DND-41 (cell line): ENCODE measurements around the gene GDPD4.

Source experiments
- ATAC-seq: fragments of 200-7000 bp; cut with Tn5 transposase; 3 replicates; pipeline ENCODE4 v1.9.1; 2021; ENCODE audit warnings: low read depth; ENCODE audit not compliant: insufficient read depth
- DNase-seq: peaks from one replicate; pipeline ENCODE4 v3.0.0-alpha.2; 2020
- H2AFZ ChIP-seq: 2 replicates; pipeline ENCODE4 v1.6.0; 2012; ENCODE audit warnings: low read depth, low read length
- H3K27ac ChIP-seq: 2 replicates; pipeline ENCODE4 v1.5.1; 2012; ENCODE audit warnings: low read length, inconsistent platforms
- H3K27me3 ChIP-seq: fragments of 200-600 bp; sonication (generic); 2 replicates; pipeline ENCODE4 v1.6.0; 2012; ENCODE audit warnings: low read length, mild to moderate bottlenecking, inconsistent platforms; ENCODE audit not compliant: insufficient read depth, poor library complexity
- H3K36me3 ChIP-seq: 2 replicates; pipeline ENCODE4 v1.5.1; 2012; ENCODE audit warnings: low read length, inconsistent platforms; ENCODE audit not compliant: insufficient read depth
- H3K4me1 ChIP-seq: 2 replicates; pipeline ENCODE4 v1.5.1; 2012; ENCODE audit warnings: mild to moderate bottlenecking, low read length; ENCODE audit not compliant: insufficient read depth
- H3K4me2 ChIP-seq: 2 replicates; pipeline ENCODE4 v1.6.0; 2012; ENCODE audit warnings: mild to moderate bottlenecking, moderate library complexity, low read length, inconsistent platforms; ENCODE audit not compliant: insufficient read depth
- H3K4me3 ChIP-seq, 2 experiments: fragments of 200-600 bp in 1 of 2; shearing (Covaris generic) in 1 of 2; 2 replicates each; pipeline ENCODE4 v1.5.1; 2012 to 2016; ENCODE audit warnings: inconsistent platforms in 2 of 2, low read length in 2 of 2, mild to moderate bottlenecking in 2 of 2, low read depth in 1 of 2, moderate library complexity in 1 of 2
- H3K79me2 ChIP-seq: 2 replicates; pipeline ENCODE4 v1.6.0; 2012; ENCODE audit warnings: low read length, inconsistent platforms; ENCODE audit not compliant: insufficient read depth
- H3K9ac ChIP-seq: 2 replicates; pipeline ENCODE4 v1.6.0; 2012; ENCODE audit warnings: low read depth, mild to moderate bottlenecking, inconsistent platforms, low read length, moderate library complexity
- H3K9me3 ChIP-seq: 2 replicates; pipeline ENCODE4 v1.5.1; 2012; ENCODE audit warnings: low read length, moderate library complexity, mild to moderate bottlenecking, inconsistent platforms; ENCODE audit not compliant: insufficient read depth, severe bottlenecking
- H4K20me1 ChIP-seq: 2 replicates; pipeline ENCODE4 v1.6.0; 2012; ENCODE audit warnings: low read length; ENCODE audit not compliant: insufficient read depth
- EZH2 ChIP-seq: IDR thresholded peaks from 3 replicates; pipeline ENCODE4 v1.6.1; 2012; ENCODE audit warnings: borderline replicate concordance, low read depth, mild to moderate bottlenecking, moderate library complexity, low read length, inconsistent platforms; ENCODE audit not compliant: severe bottlenecking
- TF ChIP-seq, protein P1 (sequence below): IDR thresholded peaks from 2 replicates; pipeline ENCODE4 v1.5.1; 2012; ENCODE audit warnings: borderline replicate concordance, low read length, moderate library complexity, mild to moderate bottlenecking; ENCODE audit not compliant: poor library complexity, severe bottlenecking; ENCODE audit errors: extremely low read depth

Gene GDPD4

DNA sequence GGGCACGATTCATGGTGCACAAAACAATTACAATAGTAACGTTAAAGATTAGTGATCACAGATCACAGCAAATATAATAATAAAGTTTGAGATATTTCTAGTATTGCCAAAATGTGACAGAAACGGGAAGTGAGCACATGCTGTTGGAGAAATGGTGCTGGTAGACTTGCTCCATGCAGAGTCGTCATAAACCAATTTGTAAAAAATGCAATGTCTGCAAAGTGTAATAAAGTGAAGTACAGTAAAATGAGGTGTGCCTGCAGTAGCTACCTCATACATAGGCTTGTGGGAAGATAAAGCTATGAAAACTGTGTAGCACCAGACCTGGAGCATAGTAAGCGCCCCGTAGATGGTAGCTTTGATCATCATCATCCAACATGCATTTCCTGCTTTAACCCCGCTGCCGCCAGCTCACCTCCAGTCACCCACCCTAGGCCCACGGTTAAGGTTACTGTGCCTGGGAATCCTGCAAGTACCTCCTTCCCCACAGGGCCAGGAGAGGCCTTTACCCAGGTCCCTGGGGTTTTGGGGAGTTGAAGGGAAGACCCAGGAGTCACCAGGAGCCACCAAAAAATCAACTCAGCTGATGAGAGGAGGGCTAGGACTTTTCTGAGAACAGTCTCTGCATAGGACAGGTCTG is 114.3 kb downstream of the GDPD4 start:
- no peak overlapping the region for H3K4me3 ChIP-seq
- H3K79me2 ChIP-seq = no peaks in the 10 kb centered on the region
- H3K27me3 ChIP-seq = no peaks in the 10 kb centered on the region
- H3K27ac ChIP-seq = no peak overlapping the region
- no peak overlapping the region for H2AFZ ChIP-seq
- H3K4me2 ChIP-seq = no peak overlapping the region
- H3K9me3 ChIP-seq = no peaks in the 10 kb centered on the region
- H3K36me3 ChIP-seq = no peaks in the 10 kb centered on the region
- TF ChIP-seq, protein P1, sequence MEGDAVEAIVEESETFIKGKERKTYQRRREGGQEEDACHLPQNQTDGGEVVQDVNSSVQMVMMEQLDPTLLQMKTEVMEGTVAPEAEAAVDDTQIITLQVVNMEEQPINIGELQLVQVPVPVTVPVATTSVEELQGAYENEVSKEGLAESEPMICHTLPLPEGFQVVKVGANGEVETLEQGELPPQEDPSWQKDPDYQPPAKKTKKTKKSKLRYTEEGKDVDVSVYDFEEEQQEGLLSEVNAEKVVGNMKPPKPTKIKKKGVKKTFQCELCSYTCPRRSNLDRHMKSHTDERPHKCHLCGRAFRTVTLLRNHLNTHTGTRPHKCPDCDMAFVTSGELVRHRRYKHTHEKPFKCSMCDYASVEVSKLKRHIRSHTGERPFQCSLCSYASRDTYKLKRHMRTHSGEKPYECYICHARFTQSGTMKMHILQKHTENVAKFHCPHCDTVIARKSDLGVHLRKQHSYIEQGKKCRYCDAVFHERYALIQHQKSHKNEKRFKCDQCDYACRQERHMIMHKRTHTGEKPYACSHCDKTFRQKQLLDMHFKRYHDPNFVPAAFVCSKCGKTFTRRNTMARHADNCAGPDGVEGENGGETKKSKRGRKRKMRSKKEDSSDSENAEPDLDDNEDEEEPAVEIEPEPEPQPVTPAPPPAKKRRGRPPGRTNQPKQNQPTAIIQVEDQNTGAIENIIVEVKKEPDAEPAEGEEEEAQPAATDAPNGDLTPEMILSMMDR = no peak
- TF ChIP-seq EZH2 = no peak
- ATAC-seq (no peak), DNase-seq (no peak)
- no peak overlapping the region for H3K9ac ChIP-seq
- H4K20me1 ChIP-seq = no peaks in the 10 kb centered on the region
- no peaks in the 10 kb centered on the region for H3K4me1 ChIP-seq

DNA sequence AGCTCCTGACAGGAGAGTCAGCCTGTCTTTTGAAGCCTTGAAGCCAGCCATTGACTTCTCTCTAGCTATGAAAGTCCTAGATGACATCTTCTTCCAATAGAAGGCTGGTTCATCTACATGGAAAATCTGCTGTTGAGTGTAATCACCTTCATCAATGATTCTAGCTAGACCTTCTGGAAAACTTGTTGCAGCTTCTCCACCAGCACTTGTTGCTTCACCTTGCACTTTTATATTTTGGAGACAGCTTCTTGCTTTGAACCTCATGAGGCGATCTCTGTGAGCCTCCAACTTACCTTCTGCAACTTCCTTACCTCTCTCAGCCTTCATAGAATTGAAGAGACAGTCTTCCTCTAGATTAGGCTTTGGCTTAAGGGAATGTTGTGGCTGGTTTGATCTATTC is 115.2 kb downstream of the GDPD4 start:
- Histone ChIP-seq H3K9me3 (no peaks in the 10 kb centered on the region), H3K4me3 (no peak overlapping the region), H3K4me2 (no peak overlapping the region), H3K36me3 (no peaks in the 10 kb centered on the region), H3K27ac (no peak overlapping the region), H4K20me1 (no peaks in the 10 kb centered on the region), H3K27me3 (no peaks in the 10 kb centered on the region), H2AFZ (no peak overlapping the region), H3K79me2 (no peaks in the 10 kb centered on the region), H3K4me1 (no peaks in the 10 kb centered on the region), H3K9ac (no peak overlapping the region)
- ATAC-seq (no peak), DNase-seq (no peak)
- TF ChIP-seq, protein P1 = no peak
- TF ChIP-seq EZH2 = no peak

DNA sequence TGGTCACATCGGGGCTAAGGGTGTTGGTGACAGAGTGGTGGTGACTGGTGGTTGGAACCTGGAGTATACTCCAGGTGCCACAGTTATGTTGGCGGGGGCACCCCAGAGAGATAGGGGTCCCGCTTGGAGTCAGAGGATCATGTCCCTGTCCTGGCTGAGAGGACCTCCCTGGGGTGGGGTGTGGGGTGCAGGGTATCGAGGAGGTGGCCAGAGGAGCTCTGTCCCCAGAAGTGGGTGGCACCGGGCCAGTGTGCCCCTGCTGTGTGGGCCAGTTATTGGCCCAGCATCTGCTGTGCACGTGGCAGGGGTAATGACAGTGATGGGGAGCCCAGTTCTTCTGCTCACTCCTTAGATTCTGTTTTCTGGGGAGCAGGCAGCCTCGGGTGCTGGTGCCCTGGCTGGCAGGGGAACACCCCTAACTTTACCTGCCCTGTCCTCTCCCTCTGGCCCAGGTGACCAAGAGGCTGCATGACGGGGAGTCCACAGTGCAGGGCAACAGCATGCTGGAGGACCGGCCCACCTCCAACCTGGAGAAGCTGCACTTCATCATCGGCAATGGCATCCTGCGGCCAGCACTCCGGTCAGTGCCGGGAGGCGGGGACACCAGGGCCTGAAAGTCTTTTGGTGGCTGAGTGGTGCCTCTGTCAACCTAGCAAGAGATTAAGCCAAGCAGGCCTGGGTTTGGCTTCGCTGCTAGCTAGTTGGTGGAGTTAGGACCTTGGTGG is 117.2 kb downstream of the GDPD4 start:
- Histone ChIP-seq H3K9ac (no peak overlapping the region), H2AFZ (no peak overlapping the region), H3K4me2 (no peak overlapping the region), H3K79me2 (no peaks in the 10 kb centered on the region), H3K27ac (no peak overlapping the region), H3K27me3 (no peaks in the 10 kb centered on the region), H3K4me3 (no peak overlapping the region), H3K4me1 (no peaks in the 10 kb centered on the region), H4K20me1 (no peaks in the 10 kb centered on the region), H3K36me3 (no peaks in the 10 kb centered on the region), H3K9me3 (no peaks in the 10 kb centered on the region)
- ATAC-seq (no peak), DNase-seq (no peak)
- TF ChIP-seq, protein P1 = no peak
- TF ChIP-seq EZH2 = no peak
